HL-60 (cell line): Measurements from ENCODE around the gene MADCAM1.

ENCODE experiments used
- GABPA ChIP-seq: IDR thresholded peaks from 2 replicates; pipeline ENCODE4 v1.6.1; 2012; ENCODE audit warnings: low read depth
- POLR2AphosphoS5 ChIP-seq: IDR thresholded peaks from 2 replicates; pipeline ENCODE4 v1.6.1; 2012; ENCODE audit warnings: low read depth
- REST ChIP-seq: IDR thresholded peaks from 2 replicates; pipeline ENCODE4 v1.6.1; 2012; ENCODE audit warnings: low read depth; ENCODE audit not compliant: insufficient replicate concordance
- SPI1 ChIP-seq: IDR thresholded peaks from 2 replicates; pipeline ENCODE4 v1.6.1; 2012; ENCODE audit warnings: low read depth, mild to moderate bottlenecking, borderline replicate concordance
- TF ChIP-seq, protein P1 (sequence below): IDR thresholded peaks from one replicate; pipeline ENCODE4 v1.5.1; 2011; ENCODE audit warnings: low read length, control low read depth, inconsistent platforms; ENCODE audit not compliant: insufficient read depth

DNA sequence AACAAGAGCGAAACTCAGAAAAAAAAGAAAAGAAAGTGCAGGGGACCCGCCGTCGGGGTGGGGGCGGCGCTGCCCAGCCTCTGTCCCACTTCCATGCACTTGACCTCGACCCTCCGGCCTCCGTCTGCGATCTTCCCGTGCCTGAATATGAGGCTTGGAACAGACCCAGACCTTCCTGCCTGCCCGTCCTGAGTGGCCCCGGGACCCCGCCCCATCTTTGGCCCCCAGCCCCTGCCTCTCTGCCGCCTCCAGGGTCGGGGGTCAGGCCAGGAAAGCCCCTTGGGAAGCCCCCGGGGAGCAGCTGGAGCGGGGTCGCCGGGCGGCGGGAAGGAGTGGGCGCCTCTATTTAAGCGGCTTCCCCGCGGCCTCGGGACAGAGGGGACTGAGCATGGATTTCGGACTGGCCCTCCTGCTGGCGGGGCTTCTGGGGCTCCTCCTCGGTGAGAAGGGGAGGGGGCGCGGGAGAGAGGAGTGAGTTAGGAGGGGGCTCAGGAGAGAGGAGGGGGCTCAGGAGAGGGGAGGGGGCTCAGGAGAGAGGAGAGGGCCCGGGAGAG is at the start of gene MADCAM1:
- TF ChIP-seq, protein P1, sequence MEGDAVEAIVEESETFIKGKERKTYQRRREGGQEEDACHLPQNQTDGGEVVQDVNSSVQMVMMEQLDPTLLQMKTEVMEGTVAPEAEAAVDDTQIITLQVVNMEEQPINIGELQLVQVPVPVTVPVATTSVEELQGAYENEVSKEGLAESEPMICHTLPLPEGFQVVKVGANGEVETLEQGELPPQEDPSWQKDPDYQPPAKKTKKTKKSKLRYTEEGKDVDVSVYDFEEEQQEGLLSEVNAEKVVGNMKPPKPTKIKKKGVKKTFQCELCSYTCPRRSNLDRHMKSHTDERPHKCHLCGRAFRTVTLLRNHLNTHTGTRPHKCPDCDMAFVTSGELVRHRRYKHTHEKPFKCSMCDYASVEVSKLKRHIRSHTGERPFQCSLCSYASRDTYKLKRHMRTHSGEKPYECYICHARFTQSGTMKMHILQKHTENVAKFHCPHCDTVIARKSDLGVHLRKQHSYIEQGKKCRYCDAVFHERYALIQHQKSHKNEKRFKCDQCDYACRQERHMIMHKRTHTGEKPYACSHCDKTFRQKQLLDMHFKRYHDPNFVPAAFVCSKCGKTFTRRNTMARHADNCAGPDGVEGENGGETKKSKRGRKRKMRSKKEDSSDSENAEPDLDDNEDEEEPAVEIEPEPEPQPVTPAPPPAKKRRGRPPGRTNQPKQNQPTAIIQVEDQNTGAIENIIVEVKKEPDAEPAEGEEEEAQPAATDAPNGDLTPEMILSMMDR = no peak
- TF ChIP-seq POLR2AphosphoS5 (no peak), SPI1 (no peak), GABPA (no peak), REST (no peak)
